DOHH2 (cell line): ENCODE results near the gene LRRC25.

ENCODE experiments used
- H3F3A ChIP-seq: fragments of 200-600 bp; sonication (generic), shearing (Covaris generic); 2 replicates; pipeline ENCODE4 v1.6.0; 2016; ENCODE audit warnings: antibody characterized with exemption, mild to moderate bottlenecking; ENCODE audit not compliant: control insufficient read depth, insufficient read depth
- H3K27ac ChIP-seq: fragments of 200-600 bp; sonication (generic); 2 replicates; pipeline ENCODE4 v1.5.1; 2014; ENCODE audit warnings: low read depth, mild to moderate bottlenecking, low read length, moderate library complexity
- H3K27me3 ChIP-seq: fragments of 200-600 bp; sonication (generic); 2 replicates; pipeline ENCODE4 v1.6.1; 2014; ENCODE audit warnings: mild to moderate bottlenecking, low read length, mixed read lengths; ENCODE audit not compliant: control insufficient read depth
- H3K36me3 ChIP-seq: fragments of 200-600 bp; sonication (generic); 2 replicates; pipeline ENCODE4 v1.6.1; 2014; ENCODE audit warnings: mild to moderate bottlenecking, low read length, moderate library complexity, mixed read lengths; ENCODE audit not compliant: control insufficient read depth
- H3K4me1 ChIP-seq: fragments of 200-600 bp; sonication (generic); 2 replicates; pipeline ENCODE4 v1.6.1; 2014; ENCODE audit warnings: mild to moderate bottlenecking, low read length, mixed read lengths; ENCODE audit not compliant: control insufficient read depth
- H3K4me2 ChIP-seq: fragments of 200-600 bp; sonication (generic); 2 replicates; pipeline ENCODE4 v1.6.0; 2014; ENCODE audit warnings: mild to moderate bottlenecking, low read length, moderate library complexity
- H3K4me3 ChIP-seq: fragments of 200-600 bp; sonication (generic); 2 replicates; pipeline ENCODE4 v1.5.1; 2014; ENCODE audit warnings: mild to moderate bottlenecking, low read length, mixed read lengths
- H3K79me2 ChIP-seq: fragments of 200-600 bp; sonication (generic); 2 replicates; pipeline ENCODE4 v1.6.1; 2014; ENCODE audit warnings: mild to moderate bottlenecking, low read length, mixed read lengths; ENCODE audit not compliant: control insufficient read depth
- H3K9me2 ChIP-seq: fragments of 200-600 bp; sonication (generic); replicated peaks from 2 replicates; pipeline ENCODE4 v1.6.1; 2014; ENCODE audit warnings: mild to moderate bottlenecking, low read length, mixed read lengths; ENCODE audit not compliant: control insufficient read depth
- H3K9me3 ChIP-seq: fragments of 200-600 bp; sonication (generic); 2 replicates; pipeline ENCODE4 v1.6.1; 2014; ENCODE audit warnings: antibody characterized with exemption, low read length, mixed read lengths; ENCODE audit not compliant: control insufficient read depth, insufficient read depth
- H4K20me1 ChIP-seq: fragments of 200-600 bp; sonication (generic); 2 replicates; pipeline ENCODE4 v1.6.0; 2014; ENCODE audit warnings: low read depth, mild to moderate bottlenecking, antibody characterized with exemption, low read length, moderate library complexity; ENCODE audit not compliant: control insufficient read depth, insufficient read depth
- EZH2phosphoT487 ChIP-seq: fragments of 200-600 bp; sonication (generic); IDR thresholded peaks from 2 replicates; pipeline ENCODE4 v1.6.1; 2017; ENCODE audit warnings: borderline replicate concordance, mild to moderate bottlenecking, antibody characterized with exemption, low read length, moderate library complexity, mixed read lengths
- TF ChIP-seq, protein P1 (sequence below): fragments of 200-600 bp; sonication (generic); IDR thresholded peaks from one replicate; pipeline ENCODE4 v1.5.1; 2014; ENCODE audit warnings: antibody characterized with exemption, mild to moderate bottlenecking, low read depth, low read length; ENCODE audit not compliant: poor library complexity, severe bottlenecking

LRRC25 gene

DNA sequence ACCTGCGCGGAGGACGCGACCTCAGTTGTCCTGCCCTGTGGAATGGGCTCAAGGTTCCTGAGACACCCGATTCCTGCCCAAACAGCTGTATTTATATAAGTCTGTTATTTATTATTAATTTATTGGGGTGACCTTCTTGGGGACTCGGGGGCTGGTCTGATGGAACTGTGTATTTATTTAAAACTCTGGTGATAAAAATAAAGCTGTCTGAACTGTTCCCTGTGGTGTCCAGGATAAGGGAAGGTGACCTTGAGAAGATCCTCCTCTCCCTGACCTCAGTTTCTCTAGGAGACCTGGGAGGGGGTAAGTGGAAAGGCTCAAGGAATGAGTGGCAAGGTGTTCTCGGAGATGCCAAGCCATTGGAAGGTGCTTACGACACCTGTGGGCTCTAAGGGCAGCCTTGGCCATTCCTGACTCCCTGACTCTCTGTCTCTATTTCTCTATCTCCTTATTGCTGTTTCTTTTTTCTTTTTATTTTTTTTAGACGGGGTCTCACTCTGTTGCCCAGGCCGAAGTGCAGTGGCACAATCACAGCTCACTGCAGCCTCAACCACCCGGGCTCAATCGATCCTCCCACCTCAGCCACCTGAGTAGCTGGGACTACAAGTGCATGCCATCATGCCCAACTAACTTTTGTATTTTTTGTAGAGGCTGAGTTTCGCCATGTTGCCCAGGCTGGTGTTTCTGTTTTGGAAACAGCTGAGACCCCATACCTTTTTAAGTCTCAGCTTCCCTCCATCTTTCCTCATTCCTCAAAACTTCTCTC lies 8.3 kb downstream of the LRRC25 start:
- Histone ChIP-seq H3K9me3 (no peaks in the 10 kb centered on the region), H3K27ac (no peak overlapping the region), H4K20me1 (no peaks in the 10 kb centered on the region), H3K4me2 (peak overlapping the region; percentile 84), H3K9me2 (no peaks in the 10 kb centered on the region), H3K4me3 (peak overlapping the region; percentile 62), H3K27me3 (peaks cover 42% of the 10 kb centered on the region), H3F3A (peaks cover 2% of the 10 kb centered on the region; the same call in 1 of the 2 replicates), H3K36me3 (no peaks in the 10 kb centered on the region), H3K79me2 (no peaks in the 10 kb centered on the region), H3K4me1 (peaks cover 44% of the 10 kb centered on the region)
- TF ChIP-seq, protein P1, sequence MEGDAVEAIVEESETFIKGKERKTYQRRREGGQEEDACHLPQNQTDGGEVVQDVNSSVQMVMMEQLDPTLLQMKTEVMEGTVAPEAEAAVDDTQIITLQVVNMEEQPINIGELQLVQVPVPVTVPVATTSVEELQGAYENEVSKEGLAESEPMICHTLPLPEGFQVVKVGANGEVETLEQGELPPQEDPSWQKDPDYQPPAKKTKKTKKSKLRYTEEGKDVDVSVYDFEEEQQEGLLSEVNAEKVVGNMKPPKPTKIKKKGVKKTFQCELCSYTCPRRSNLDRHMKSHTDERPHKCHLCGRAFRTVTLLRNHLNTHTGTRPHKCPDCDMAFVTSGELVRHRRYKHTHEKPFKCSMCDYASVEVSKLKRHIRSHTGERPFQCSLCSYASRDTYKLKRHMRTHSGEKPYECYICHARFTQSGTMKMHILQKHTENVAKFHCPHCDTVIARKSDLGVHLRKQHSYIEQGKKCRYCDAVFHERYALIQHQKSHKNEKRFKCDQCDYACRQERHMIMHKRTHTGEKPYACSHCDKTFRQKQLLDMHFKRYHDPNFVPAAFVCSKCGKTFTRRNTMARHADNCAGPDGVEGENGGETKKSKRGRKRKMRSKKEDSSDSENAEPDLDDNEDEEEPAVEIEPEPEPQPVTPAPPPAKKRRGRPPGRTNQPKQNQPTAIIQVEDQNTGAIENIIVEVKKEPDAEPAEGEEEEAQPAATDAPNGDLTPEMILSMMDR, result no peak
- TF ChIP-seq EZH2phosphoT487, result no peak

DNA sequence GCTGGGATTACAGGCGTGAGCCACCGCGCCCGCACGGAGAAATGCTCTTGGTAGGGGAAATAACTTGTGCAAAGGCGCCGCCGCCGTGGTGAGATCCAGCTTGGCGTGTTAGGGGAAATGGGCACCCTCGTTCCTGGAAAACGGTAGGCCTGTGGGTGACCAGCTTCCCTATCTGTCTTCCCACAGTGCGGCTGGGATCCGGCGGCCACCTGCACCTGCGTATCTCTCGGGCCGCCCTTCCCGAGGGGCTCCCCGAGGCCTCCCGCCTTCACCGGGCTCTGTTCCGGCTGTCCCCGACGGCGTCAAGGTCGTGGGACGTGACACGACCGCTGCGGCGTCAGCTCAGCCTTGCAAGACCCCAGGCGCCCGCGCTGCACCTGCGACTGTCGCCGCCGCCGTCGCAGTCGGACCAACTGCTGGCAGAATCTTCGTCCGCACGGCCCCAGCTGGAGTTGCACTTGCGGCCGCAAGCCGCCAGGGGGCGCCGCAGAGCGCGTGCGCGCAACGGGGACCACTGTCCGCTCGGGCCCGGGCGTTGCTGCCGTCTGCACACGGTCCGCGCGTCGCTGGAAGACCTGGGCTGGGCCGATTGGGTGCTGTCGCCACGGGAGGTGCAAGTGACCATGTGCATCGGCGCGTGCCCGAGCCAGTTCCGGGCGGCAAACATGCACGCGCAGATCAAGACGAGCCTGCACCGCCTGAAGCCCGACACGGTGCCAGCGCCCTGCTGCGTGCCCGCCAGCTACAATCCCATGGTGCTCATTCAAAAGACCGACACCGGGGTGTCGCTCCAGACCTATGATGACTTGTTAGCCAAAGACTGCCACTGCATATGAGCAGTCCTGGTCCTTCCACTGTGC lies 9.1 kb downstream of the LRRC25 start:
- TF ChIP-seq, protein P1, result peak; percentile 98
- no peak for TF ChIP-seq EZH2phosphoT487
- Histone ChIP-seq H3K27me3 (peaks cover 39% of the 10 kb centered on the region), H3K9me3 (no peaks in the 10 kb centered on the region), H3K4me2 (peak overlapping the region; percentile 84), H3K4me1 (peaks cover 35% of the 10 kb centered on the region), H3F3A (peaks cover 2% of the 10 kb centered on the region; the same call in 1 of the 2 replicates), H3K36me3 (no peaks in the 10 kb centered on the region), H4K20me1 (no peaks in the 10 kb centered on the region), H3K79me2 (no peaks in the 10 kb centered on the region), H3K27ac (no peak overlapping the region), H3K9me2 (no peaks in the 10 kb centered on the region), H3K4me3 (peak overlapping the region; percentile 62)

DNA sequence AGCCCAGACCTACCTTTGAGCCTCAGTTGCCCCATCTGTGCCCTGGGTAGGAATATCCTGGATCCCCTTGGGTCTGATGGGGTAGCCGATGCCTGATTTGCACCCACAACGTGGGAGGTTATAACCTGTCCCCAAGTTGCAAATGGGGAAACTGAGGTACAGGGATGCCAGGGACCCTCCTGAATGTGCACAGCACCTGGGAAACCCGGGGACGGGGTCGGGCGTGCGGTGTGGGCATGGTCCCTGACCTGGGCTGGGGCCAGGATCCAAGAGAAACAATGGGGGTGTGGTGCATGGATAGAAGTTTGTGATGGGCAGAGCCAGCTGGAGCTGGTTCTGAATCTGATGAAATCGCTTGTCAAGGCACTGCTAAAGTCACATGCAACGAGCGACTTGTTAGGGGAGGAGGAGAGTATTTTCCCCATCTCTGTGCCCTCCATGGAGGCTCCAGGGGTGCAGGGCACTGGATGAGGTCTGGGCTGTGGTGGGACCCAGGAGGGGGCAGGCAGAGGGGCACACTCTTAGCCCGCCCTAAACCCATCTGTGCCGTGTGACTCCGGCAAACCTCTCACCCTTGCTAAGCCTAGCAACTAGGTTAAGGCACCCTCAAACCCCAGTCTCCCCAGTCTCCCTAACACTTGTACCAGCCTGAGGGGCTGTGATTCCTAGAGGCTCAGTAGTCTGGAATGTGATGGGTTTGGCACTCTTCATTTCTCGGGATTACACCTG lies 10.7 kb downstream of the LRRC25 start:
- Histone ChIP-seq H3F3A (peaks cover 2% of the 10 kb centered on the region; the same call in 1 of the 2 replicates), H3K27me3 (peaks cover 42% of the 10 kb centered on the region), H3K4me2 (no peak overlapping the region), H3K36me3 (no peaks in the 10 kb centered on the region), H3K79me2 (no peaks in the 10 kb centered on the region), H3K9me2 (no peaks in the 10 kb centered on the region), H3K4me3 (no peak overlapping the region), H3K27ac (no peak overlapping the region), H4K20me1 (no peaks in the 10 kb centered on the region), H3K4me1 (peaks cover 20% of the 10 kb centered on the region), H3K9me3 (no peaks in the 10 kb centered on the region)
- no peak for TF ChIP-seq EZH2phosphoT487
- TF ChIP-seq, protein P1, result no peak
